IMR-90 (cell line): ENCODE measurements around the gene CA11. TPM values are rescaled to one million over a fixed set of nuclear protein-coding genes. Genes with fewer than 3 reads are reported as not detected.

Source experiments
- ATAC-seq: fragments of 200-7000 bp; cut with Tn5 transposase; 2 replicates; pipeline ENCODE4 v1.9.1; 2020; ENCODE audit warnings: low read depth, mild to moderate bottlenecking, moderate library complexity
- BruUV-seq: library from RNA; stranded (reverse); fragments of 400-500 nt; replicated peaks from 2 replicates; lab custom pipeline; 2021; lab: Mats Ljungman, UMichigan
- CTCF ChIA-PET: fragments of 300-600 bp; formaldehyde crosslinking; extraction: SDS; loops from one replicate; lab custom pipeline; 2021; ENCODE audit warnings: antibody characterized with exemption; lab: Yijun Ruan, JAX
- POLR2A ChIA-PET: fragments of 300-600 bp; sonication (Branson Sonifier 250); formaldehyde crosslinking; loops from one replicate; lab custom pipeline; 2022; ENCODE audit warnings: antibody characterized with exemption; ENCODE audit not compliant: unreplicated experiment; lab: Charles Lee
- DNase-seq: peaks from one replicate; pipeline ENCODE4 v3.0.0; 2013
- H2AFZ ChIP-seq: replicated peaks from 2 replicates; pipeline ENCODE3; 2013; ENCODE audit warnings: low read length, mild to moderate bottlenecking; ENCODE audit not compliant: poor library complexity
- H2AK5ac ChIP-seq: 2 replicates; pipeline ENCODE4 v1.6.1; 2013; ENCODE audit warnings: low read depth, low read length, inconsistent platforms
- H2AK9ac ChIP-seq: replicated peaks from 2 replicates; pipeline ENCODE3; 2013; ENCODE audit warnings: mild to moderate bottlenecking, low read depth, low read length, moderate library complexity; ENCODE audit not compliant: poor library complexity
- H2BK120ac ChIP-seq: 2 replicates; pipeline ENCODE4 v1.6.1; 2013; ENCODE audit warnings: low read depth, low read length, inconsistent platforms
- H2BK15ac ChIP-seq: 3 replicates; pipeline ENCODE4 v1.6.1; 2013; ENCODE audit warnings: low read depth, low read length, inconsistent platforms
- H2BK20ac ChIP-seq: 2 replicates; pipeline ENCODE4 v1.6.1; 2013; ENCODE audit warnings: low read depth, mild to moderate bottlenecking, inconsistent platforms, low read length, moderate library complexity
- H2BK5ac ChIP-seq: 2 replicates; pipeline ENCODE4 v1.6.1; 2013; ENCODE audit warnings: mild to moderate bottlenecking, low read depth, low read length, inconsistent platforms; ENCODE audit not compliant: poor library complexity, severe bottlenecking
- H3K14ac ChIP-seq: replicated peaks from 2 replicates; pipeline ENCODE4 v1.6.1; 2013; ENCODE audit warnings: low read depth, low read length, inconsistent platforms
- H3K18ac ChIP-seq: 2 replicates; pipeline ENCODE4 v1.6.1; 2013; ENCODE audit warnings: low read depth, low read length, control low read depth
- H3K23ac ChIP-seq: 2 replicates; pipeline ENCODE4 v1.6.1; 2013; ENCODE audit warnings: low read depth, low read length, inconsistent platforms
- H3K27ac ChIP-seq: 2 replicates; pipeline ENCODE4 v1.5.1; 2013; ENCODE audit warnings: mild to moderate bottlenecking, control low read depth, low read length; ENCODE audit not compliant: insufficient read depth
- H3K27me3 ChIP-seq: 2 replicates; pipeline ENCODE4 v1.6.1; 2013; ENCODE audit warnings: low read length; ENCODE audit not compliant: control insufficient read depth, insufficient read depth
- H3K36me3 ChIP-seq: 2 replicates; pipeline ENCODE4 v1.6.1; 2013; ENCODE audit warnings: low read length, mixed read lengths; ENCODE audit not compliant: control insufficient read depth, insufficient read depth
- H3K4ac ChIP-seq: 2 replicates; pipeline ENCODE4 v1.6.1; 2013; ENCODE audit warnings: low read depth, low read length, inconsistent platforms
- H3K4me1 ChIP-seq: 2 replicates; pipeline ENCODE4 v1.6.1; 2013; ENCODE audit warnings: low read length, mixed read lengths; ENCODE audit not compliant: control insufficient read depth, insufficient read depth
- H3K4me2 ChIP-seq: 2 replicates; pipeline ENCODE4 v1.6.1; 2013; ENCODE audit warnings: low read depth, mild to moderate bottlenecking, control low read depth, low read length, moderate library complexity
- H3K4me3 ChIP-seq: 2 replicates; pipeline ENCODE4 v1.5.1; 2013; ENCODE audit warnings: low read depth, mild to moderate bottlenecking, control low read depth, low read length, moderate library complexity; ENCODE audit not compliant: insufficient read depth
- H3K56ac ChIP-seq: 2 replicates; pipeline ENCODE4 v1.6.1; 2013; ENCODE audit warnings: low read length, inconsistent platforms; ENCODE audit not compliant: insufficient read depth; ENCODE audit errors: extremely low read depth
- H3K79me1 ChIP-seq, 2 experiments: 2 replicates each; pipeline ENCODE4 v1.6.1; 2013; ENCODE audit warnings: low read length in 2 of 2, inconsistent platforms in 1 of 2, low read depth in 1 of 2
- H3K9ac ChIP-seq: 2 replicates; pipeline ENCODE4 v1.6.1; 2013; ENCODE audit warnings: low read depth, low read length, control low read depth
- H3K9me1 ChIP-seq: 2 replicates; pipeline ENCODE4 v1.6.1; 2013; ENCODE audit warnings: low read length, inconsistent platforms; ENCODE audit not compliant: insufficient read depth
- H3K9me3 ChIP-seq: 2 replicates; pipeline ENCODE4 v1.6.1; 2013; ENCODE audit warnings: low read length; ENCODE audit not compliant: control insufficient read depth, insufficient read depth
- H4K20me1 ChIP-seq: 2 replicates; pipeline ENCODE4 v1.6.1; 2013; ENCODE audit warnings: low read length, inconsistent platforms; ENCODE audit not compliant: insufficient read depth
- H4K5ac ChIP-seq: 2 replicates; pipeline ENCODE4 v1.6.1; 2013; ENCODE audit warnings: mild to moderate bottlenecking, low read depth, low read length, control low read depth
- H4K8ac ChIP-seq, 2 experiments: 2 replicates each; pipeline ENCODE4 v1.6.1; 2013; ENCODE audit warnings: low read depth in 2 of 2, low read length in 2 of 2, control low read depth in 1 of 2, inconsistent platforms in 1 of 2
- H4K91ac ChIP-seq: 2 replicates; pipeline ENCODE4 v1.6.1; 2013; ENCODE audit warnings: low read depth, low read length, inconsistent platforms; ENCODE audit not compliant: insufficient read depth
- BHLHE40 ChIP-seq: fragments of 150-350 bp; IDR thresholded peaks from 2 replicates; pipeline ENCODE4 v1.6.1; 2016; ENCODE audit warnings: mild to moderate bottlenecking, low read depth, low read length
- CEBPB ChIP-seq: IDR thresholded peaks from 2 replicates; pipeline ENCODE4 v1.6.1; 2012; ENCODE audit warnings: low read depth, low read length, improper control_type of control experiment
- CHD1 ChIP-seq: IDR thresholded peaks from 2 replicates; pipeline ENCODE4 v1.6.1; 2012; ENCODE audit warnings: low read depth, low read length, improper control_type of control experiment
- FOS ChIP-seq: fragments of 150-350 bp; IDR thresholded peaks from 2 replicates; pipeline ENCODE4 v1.6.1; 2016; ENCODE audit warnings: low read depth, low read length
- MAFK ChIP-seq: IDR thresholded peaks from 2 replicates; pipeline ENCODE4 v1.6.1; 2012; ENCODE audit warnings: low read depth, low read length, improper control_type of control experiment
- MAZ ChIP-seq: IDR thresholded peaks from 2 replicates; pipeline ENCODE4 v1.6.1; 2012; ENCODE audit warnings: low read depth, mild to moderate bottlenecking, low read length, improper control_type of control experiment, moderate library complexity, borderline replicate concordance
- MXI1 ChIP-seq: IDR thresholded peaks from 2 replicates; pipeline ENCODE4 v1.6.1; 2012; ENCODE audit warnings: low read depth, mild to moderate bottlenecking, low read length, moderate library complexity, borderline replicate concordance
- NFE2L2 ChIP-seq: fragments of 150-350 bp; IDR thresholded peaks from 2 replicates; pipeline ENCODE4 v1.6.1; 2016; ENCODE audit warnings: low read depth, mild to moderate bottlenecking, low read length
- POLR2A ChIP-seq: IDR thresholded peaks from 2 replicates; pipeline ENCODE4 v1.6.1; 2012; ENCODE audit warnings: mild to moderate bottlenecking, low read depth, low read length
- RAD21 ChIP-seq: IDR thresholded peaks from 2 replicates; pipeline ENCODE4 v1.6.1; 2012; ENCODE audit warnings: low read length, improper control_type of control experiment
- RCOR1 ChIP-seq: IDR thresholded peaks from 2 replicates; pipeline ENCODE4 v1.6.1; 2012; ENCODE audit warnings: mild to moderate bottlenecking, low read length, improper control_type of control experiment; ENCODE audit not compliant: insufficient replicate concordance
- RFX5 ChIP-seq: IDR thresholded peaks from 2 replicates; pipeline ENCODE4 v1.8.0; 2012; ENCODE audit warnings: low read depth, mild to moderate bottlenecking, low read length, moderate library complexity
- SMC3 ChIP-seq: fragments of 150-350 bp; IDR thresholded peaks from 2 replicates; pipeline ENCODE4 v1.6.1; 2016; ENCODE audit warnings: low read depth, mild to moderate bottlenecking, antibody characterized with exemption, low read length, moderate library complexity
- WGBS, 2 experiments: methylation state at CpG; one replicate each; pipeline versions ENCODE4 v1.1.5 to v1.1.7; 2013; ENCODE audit warnings: missing lambda C conversion rate in 2 of 2; ENCODE audit not compliant: insufficient read length in 1 of 2; ENCODE audit errors: extremely low coverage in 2 of 2; 5-methylcytosine and 5-hydroxymethylcytosine counted together
- dilution Hi-C: fragments of 300-500 bp; cut with HindIII; formaldehyde crosslinking; loops from one replicate; pipeline ENCODE4 v1.14.3; 2018; ENCODE audit warnings: low sequenced_read_pairs; ENCODE audit not compliant: unreplicated experiment
- in situ Hi-C: fragments of 300-500 bp; cut with MboI; formaldehyde crosslinking; loops from 3 replicates; pipeline ENCODE4 v1.14.3; 2019; ENCODE audit warnings: low sequenced_read_pairs, inconsistent platforms, mixed read lengths
- intact Hi-C: fragments of 100-400 bp; cut with micrococcal nuclease; formaldehyde crosslinking; loops from 2 replicates; pipeline ENCODE4 v1.10.0; 2022
- polyA plus RNA-seq, 3 experiments: library from polyadenylated mRNA; depleted of rRNA; stranded (reverse); fragments of >200 nt; gene quantifications; 2 replicates each; pipeline ENCODE4 v1.2.3, GENCODE V29; 2012; ENCODE audit warnings: low replicate concordance in 1 of 3
- total RNA-seq: library from RNA; depleted of rRNA; stranded (reverse); fragments of >200 nt; gene quantifications from 2 replicates; pipeline ENCODE4 v1.2.3, GENCODE V29; 2012
- TF ChIP-seq, protein P1 (sequence below): fragments of 150-350 bp; IDR thresholded peaks from 2 replicates; pipeline ENCODE4 v1.6.1; 2016; ENCODE audit warnings: low read depth, mild to moderate bottlenecking, low read length, moderate library complexity, borderline replicate concordance
- TF ChIP-seq, protein P2 (sequence below): conservative IDR thresholded peaks from 2 replicates; pipeline ENCODE4 v1.5.1; 2012; ENCODE audit warnings: mild to moderate bottlenecking, low read depth, low read length, improper control_type of control experiment
- TF ChIP-seq, protein P3 (sequence below): fragments of 150-350 bp; IDR thresholded peaks from 2 replicates; pipeline ENCODE4 v1.6.1; 2017; ENCODE audit warnings: mild to moderate bottlenecking, antibody characterized with exemption, low read length, low read depth

Gene CA11
- total and polyA plus RNA-seq, 2 of the 4 experiments (the other 2 are of a cell fraction): 1.3 to 2.9 TPM

DNA sequence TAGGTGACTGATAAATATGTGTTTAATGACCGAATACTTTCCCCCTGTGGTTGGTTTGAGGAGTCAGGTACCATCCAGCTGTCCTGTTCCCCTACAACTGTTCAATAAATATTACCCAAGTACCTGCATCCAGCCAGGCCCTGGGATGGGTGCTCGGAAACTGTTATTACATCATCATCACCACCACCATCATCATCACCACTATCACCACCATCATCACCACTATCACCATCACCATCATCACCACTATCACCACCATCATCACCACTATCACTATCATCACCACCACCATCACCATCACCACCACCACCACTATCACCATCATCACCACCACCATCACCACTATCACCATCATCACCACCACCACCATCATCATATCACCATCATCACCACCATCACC is 22.8 kb upstream of the CA11 start:
- no peak overlapping the region for H2BK120ac ChIP-seq
- no peaks in the 10 kb centered on the region for H3K9me1 ChIP-seq
- no peaks in the 10 kb centered on the region for H3K4me1 ChIP-seq
- H3K4ac ChIP-seq: no peak overlapping the region
- H2BK5ac ChIP-seq: no peak overlapping the region
- H3K56ac ChIP-seq: no peak overlapping the region
- no peak for DNase-seq
- peaks cover 7% of the 10 kb centered on the region for H3K27me3 ChIP-seq
- POLR2A ChIA-PET: no interaction called here
- H3K9ac ChIP-seq: no peak overlapping the region
- CTCF ChIA-PET: no interaction called here
- H3K4me3 ChIP-seq: no peak overlapping the region
- no peak overlapping the region for H4K8ac ChIP-seq
- no peak overlapping the region for H3K14ac ChIP-seq
- ATAC-seq: no peak
- H3K9me3 ChIP-seq: no peaks in the 10 kb centered on the region
- H4K91ac ChIP-seq: no peak overlapping the region
- no peaks in the 10 kb centered on the region for H3K36me3 ChIP-seq
- TF ChIP-seq SMC3 (no peak), POLR2A (no peak), MAZ (no peak), FOS (no peak), CHD1 (no peak), RFX5 (no peak), RCOR1 (no peak), MXI1 (no peak), RAD21 (no peak), MAFK (no peak), BHLHE40 (no peak), NFE2L2 (no peak), CEBPB (no peak)
- TF ChIP-seq, protein P1, sequence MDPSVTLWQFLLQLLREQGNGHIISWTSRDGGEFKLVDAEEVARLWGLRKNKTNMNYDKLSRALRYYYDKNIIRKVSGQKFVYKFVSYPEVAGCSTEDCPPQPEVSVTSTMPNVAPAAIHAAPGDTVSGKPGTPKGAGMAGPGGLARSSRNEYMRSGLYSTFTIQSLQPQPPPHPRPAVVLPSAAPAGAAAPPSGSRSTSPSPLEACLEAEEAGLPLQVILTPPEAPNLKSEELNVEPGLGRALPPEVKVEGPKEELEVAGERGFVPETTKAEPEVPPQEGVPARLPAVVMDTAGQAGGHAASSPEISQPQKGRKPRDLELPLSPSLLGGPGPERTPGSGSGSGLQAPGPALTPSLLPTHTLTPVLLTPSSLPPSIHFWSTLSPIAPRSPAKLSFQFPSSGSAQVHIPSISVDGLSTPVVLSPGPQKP: no peak
- TF ChIP-seq, protein P2, sequence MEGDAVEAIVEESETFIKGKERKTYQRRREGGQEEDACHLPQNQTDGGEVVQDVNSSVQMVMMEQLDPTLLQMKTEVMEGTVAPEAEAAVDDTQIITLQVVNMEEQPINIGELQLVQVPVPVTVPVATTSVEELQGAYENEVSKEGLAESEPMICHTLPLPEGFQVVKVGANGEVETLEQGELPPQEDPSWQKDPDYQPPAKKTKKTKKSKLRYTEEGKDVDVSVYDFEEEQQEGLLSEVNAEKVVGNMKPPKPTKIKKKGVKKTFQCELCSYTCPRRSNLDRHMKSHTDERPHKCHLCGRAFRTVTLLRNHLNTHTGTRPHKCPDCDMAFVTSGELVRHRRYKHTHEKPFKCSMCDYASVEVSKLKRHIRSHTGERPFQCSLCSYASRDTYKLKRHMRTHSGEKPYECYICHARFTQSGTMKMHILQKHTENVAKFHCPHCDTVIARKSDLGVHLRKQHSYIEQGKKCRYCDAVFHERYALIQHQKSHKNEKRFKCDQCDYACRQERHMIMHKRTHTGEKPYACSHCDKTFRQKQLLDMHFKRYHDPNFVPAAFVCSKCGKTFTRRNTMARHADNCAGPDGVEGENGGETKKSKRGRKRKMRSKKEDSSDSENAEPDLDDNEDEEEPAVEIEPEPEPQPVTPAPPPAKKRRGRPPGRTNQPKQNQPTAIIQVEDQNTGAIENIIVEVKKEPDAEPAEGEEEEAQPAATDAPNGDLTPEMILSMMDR: no peak
- TF ChIP-seq, protein P3, sequence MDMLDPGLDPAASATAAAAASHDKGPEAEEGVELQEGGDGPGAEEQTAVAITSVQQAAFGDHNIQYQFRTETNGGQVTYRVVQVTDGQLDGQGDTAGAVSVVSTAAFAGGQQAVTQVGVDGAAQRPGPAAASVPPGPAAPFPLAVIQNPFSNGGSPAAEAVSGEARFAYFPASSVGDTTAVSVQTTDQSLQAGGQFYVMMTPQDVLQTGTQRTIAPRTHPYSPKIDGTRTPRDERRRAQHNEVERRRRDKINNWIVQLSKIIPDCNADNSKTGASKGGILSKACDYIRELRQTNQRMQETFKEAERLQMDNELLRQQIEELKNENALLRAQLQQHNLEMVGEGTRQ: no peak
- no peak overlapping the region for H3K23ac ChIP-seq
- no peak overlapping the region for H3K27ac ChIP-seq
- in situ Hi-C loops (no loop called here), intact Hi-C loops (no loop called here), dilution Hi-C loops (no loop called here)
- H2AK9ac ChIP-seq: no peak overlapping the region
- H3K18ac ChIP-seq: no peak overlapping the region
- H3K79me1 ChIP-seq: no peaks in the 10 kb centered on the region
- no peak overlapping the region for H2AFZ ChIP-seq
- H2BK20ac ChIP-seq: no peak overlapping the region
- H4K20me1 ChIP-seq: no peaks in the 10 kb centered on the region
- no peak overlapping the region for H3K4me2 ChIP-seq
- no TSS peak for BruUV-seq
- WGBS, 2 experiments: 89% methylated on average over 1 of the region's 2 CpGs; no CpG with 5 or more reads in 1 of the 2 experiments
- H2AK5ac ChIP-seq: no peak overlapping the region
- no peak overlapping the region for H4K5ac ChIP-seq
- H2BK15ac ChIP-seq: no peak overlapping the region
